SK-N-SH treated with all-trans-retinoic acid at 6 μM for 48 hours (cell line): ENCODE measurements around the gene KIRREL3.

Experiments
- ARNTL ChIP-seq: fragments of 450-650 bp; formaldehyde crosslinking; IDR thresholded peaks from 2 replicates; pipeline ENCODE4 v1.5.0; 2020; ENCODE audit warnings: low read depth, mild to moderate bottlenecking, moderate library complexity, borderline replicate concordance
- CREB5 ChIP-seq: fragments of 250-450 bp; sonication (Bioruptor Pico); IDR thresholded peaks from 2 replicates; pipeline ENCODE4 v1.5.1; 2020; ENCODE audit warnings: low read depth, mild to moderate bottlenecking, moderate library complexity
- CSDC2 ChIP-seq: fragments of 250-450 bp; sonication (Bioruptor Pico); IDR thresholded peaks from 2 replicates; pipeline ENCODE4 v1.5.0; 2020; ENCODE audit warnings: mild to moderate bottlenecking, moderate library complexity
- CSRNP3 ChIP-seq: fragments of 250-450 bp; sonication (Bioruptor Pico); IDR thresholded peaks from 2 replicates; pipeline ENCODE4 v1.5.1; 2021; ENCODE audit warnings: mild to moderate bottlenecking, moderate library complexity
- ESRRG ChIP-seq: fragments of 250-450 bp; sonication (Bioruptor Pico); IDR thresholded peaks from 2 replicates; pipeline ENCODE4 v1.6.1; 2021; ENCODE audit warnings: mild to moderate bottlenecking
- ISL1 ChIP-seq: fragments of 250-450 bp; sonication (Bioruptor Pico); IDR thresholded peaks from 2 replicates; pipeline ENCODE4 v2.1.2; 2022; ENCODE audit warnings: mild to moderate bottlenecking, moderate library complexity
- PATZ1 ChIP-seq: fragments of 250-450 bp; sonication (Bioruptor Pico); IDR thresholded peaks from 2 replicates; pipeline ENCODE4 v1.8.0; 2020; ENCODE audit warnings: mild to moderate bottlenecking, moderate library complexity, borderline replicate concordance
- POU6F1 ChIP-seq: fragments of 250-450 bp; sonication (Bioruptor Pico); IDR thresholded peaks from 2 replicates; pipeline ENCODE4 v1.8.0; 2021; ENCODE audit warnings: low read depth, mild to moderate bottlenecking, moderate library complexity, borderline replicate concordance
- PPARA ChIP-seq: fragments of 250-450 bp; sonication (Bioruptor Pico); IDR thresholded peaks from 2 replicates; pipeline ENCODE4 v1.5.0; 2020; ENCODE audit warnings: mild to moderate bottlenecking, borderline replicate concordance
- SNAI2 ChIP-seq: fragments of 250-450 bp; sonication (Bioruptor Pico); IDR thresholded peaks from 2 replicates; pipeline ENCODE4 v1.5.0; 2020; ENCODE audit warnings: mild to moderate bottlenecking, moderate library complexity
- TCF4 ChIP-seq: fragments of 250-450 bp; sonication (Bioruptor Pico); IDR thresholded peaks from 2 replicates; pipeline ENCODE4 v1.8.0; 2021; ENCODE audit warnings: mild to moderate bottlenecking, moderate library complexity, borderline replicate concordance
- TOX ChIP-seq: fragments of 250-450 bp; sonication (Bioruptor Pico); IDR thresholded peaks from 2 replicates; pipeline ENCODE4 v1.8.0; 2021; ENCODE audit warnings: mild to moderate bottlenecking, moderate library complexity, borderline replicate concordance
- ZFP3 ChIP-seq: fragments of 250-450 bp; sonication (Bioruptor Pico); IDR thresholded peaks from 2 replicates; pipeline ENCODE4 v1.5.0; 2020; ENCODE audit warnings: mild to moderate bottlenecking, moderate library complexity
- ZFP30 ChIP-seq: fragments of 450-650 bp; formaldehyde crosslinking; IDR thresholded peaks from 2 replicates; pipeline ENCODE4 v1.5.0; 2022; ENCODE audit warnings: mild to moderate bottlenecking, moderate library complexity

- TF ChIP-seq PATZ1 (CRISPR knock-in tag), result no peak
- no peak for TF ChIP-seq ZFP30 (CRISPR knock-in tag)
- no peak for TF ChIP-seq CSRNP3
- no peak for TF ChIP-seq ARNTL (CRISPR knock-in tag)
- TF ChIP-seq CREB5 (CRISPR knock-in tag), result no peak
- no peak for TF ChIP-seq POU6F1
- no peak for TF ChIP-seq TCF4 (CRISPR knock-in tag)
- no peak for TF ChIP-seq ESRRG (CRISPR knock-in tag)
- no peak for TF ChIP-seq CSDC2 (CRISPR knock-in tag)
- TF ChIP-seq PPARA, result no peak
- no peak for TF ChIP-seq SNAI2
- TF ChIP-seq ISL1 (CRISPR knock-in tag), result no peak
- no peak for TF ChIP-seq ZFP3
- TF ChIP-seq TOX (CRISPR knock-in tag), result no peak
Observed at GRCh38 chr11:126839496-126839895, 161.1 kb downstream of the KIRREL3 start.
